HG02678 (cell line): ENCODE data around the gene PLEKHJ1.

Experiments
- ATAC-seq: cut with Tn5 transposase; IDR thresholded peaks from one replicate; pipeline ENCODE4 v1.9.1; 2021; ENCODE audit warnings: mild to moderate bottlenecking, moderate library complexity; ENCODE audit not compliant: unreplicated experiment

Gene PLEKHJ1

DNA sequence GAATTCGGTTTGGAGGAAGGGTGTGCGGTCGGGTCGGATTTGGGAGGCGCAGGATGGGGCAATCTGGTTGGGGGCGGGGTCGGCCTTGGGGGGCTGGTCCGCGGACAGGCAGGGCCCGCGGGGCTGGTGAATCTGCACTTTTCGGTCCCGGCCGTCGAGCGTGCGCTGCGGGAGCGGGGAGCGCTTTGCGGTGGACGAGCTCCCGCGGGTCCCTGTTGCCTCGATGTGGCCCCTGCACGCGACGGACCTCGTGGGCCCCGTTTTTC is 34.0 kb upstream of the PLEKHJ1 start:
- ATAC-seq = no peak

DNA sequence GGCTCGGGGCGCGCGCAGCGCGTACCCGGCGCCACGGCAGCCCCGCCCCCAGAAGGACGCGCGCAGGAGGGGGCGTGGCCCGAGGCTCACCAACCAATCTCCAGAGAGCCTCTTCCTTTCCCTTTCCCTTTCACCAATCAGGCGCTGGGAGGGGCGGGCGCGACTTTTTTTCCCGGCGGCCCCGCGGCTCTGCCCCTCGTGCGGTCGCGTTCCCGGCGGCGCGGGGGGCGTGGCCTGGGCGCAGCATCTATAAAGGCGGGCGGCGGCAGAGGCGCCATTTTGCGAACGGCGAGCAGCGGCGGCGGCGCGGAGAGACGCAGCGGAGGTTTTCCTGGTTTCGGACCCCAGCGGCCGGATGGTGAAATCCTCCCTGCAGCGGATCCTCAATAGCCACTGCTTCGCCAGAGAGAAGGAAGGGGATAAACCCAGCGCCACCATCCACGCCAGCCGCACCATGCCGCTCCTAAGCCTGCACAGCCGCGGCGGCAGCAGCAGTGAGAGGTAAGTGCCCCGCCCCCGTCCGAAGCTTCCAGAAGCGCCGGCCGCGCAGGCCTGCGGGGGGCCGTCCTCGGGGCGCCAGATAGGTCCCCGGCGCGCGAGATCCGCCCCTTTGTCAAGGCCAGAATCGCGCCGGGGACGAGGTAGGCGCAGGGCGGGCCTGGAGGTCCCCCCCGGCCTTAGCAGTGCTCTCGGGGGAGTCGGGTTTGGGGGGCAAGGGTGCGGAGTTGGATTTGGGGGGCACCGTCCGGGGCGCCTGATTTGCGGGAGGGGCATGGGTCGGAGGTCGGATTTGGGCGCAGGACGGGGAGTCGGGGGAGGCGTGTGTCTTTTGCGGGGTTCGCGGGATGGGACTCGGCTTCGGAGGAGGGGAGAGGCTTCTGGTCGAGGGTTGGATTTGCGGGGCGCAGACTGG is 33.4 kb upstream of the PLEKHJ1 start:
- ATAC-seq = peak; percentile 74

DNA sequence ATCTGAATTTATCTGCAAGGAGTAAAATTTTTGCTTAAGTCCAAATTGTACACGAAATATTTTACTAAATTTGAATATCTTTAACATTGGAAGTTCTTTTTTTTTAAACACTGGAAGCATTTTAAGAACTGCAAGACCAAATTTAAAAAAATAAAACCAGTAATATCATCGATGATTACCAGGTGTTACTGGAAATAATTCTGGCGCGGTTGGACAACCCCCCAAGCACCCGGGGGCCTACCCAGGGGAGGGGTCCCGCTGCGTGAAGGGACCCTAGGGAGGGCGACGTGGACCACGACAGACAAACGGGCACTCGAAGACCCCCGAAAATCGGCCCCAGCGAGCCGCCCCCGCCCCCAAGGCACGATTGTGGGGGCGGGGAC is 32.7 kb upstream of the PLEKHJ1 start:
- no peak for ATAC-seq

DNA sequence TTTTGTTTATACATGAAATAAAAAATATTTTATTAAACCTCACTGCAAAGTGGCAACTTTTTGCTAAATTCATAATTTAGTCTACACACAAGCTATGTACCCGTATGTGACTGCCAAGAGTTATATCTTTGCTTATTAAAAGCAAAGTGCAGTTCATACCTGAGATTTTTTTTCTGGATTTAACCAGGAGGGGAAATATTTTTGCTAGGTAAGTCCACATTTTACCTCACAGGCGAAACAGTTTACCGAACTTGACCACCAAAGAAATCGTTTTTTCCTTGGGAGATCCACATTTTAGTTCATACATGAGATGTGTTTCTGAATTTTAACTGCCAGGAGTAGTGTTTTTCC is 32.3 kb upstream of the PLEKHJ1 start:
- no peak for ATAC-seq

DNA sequence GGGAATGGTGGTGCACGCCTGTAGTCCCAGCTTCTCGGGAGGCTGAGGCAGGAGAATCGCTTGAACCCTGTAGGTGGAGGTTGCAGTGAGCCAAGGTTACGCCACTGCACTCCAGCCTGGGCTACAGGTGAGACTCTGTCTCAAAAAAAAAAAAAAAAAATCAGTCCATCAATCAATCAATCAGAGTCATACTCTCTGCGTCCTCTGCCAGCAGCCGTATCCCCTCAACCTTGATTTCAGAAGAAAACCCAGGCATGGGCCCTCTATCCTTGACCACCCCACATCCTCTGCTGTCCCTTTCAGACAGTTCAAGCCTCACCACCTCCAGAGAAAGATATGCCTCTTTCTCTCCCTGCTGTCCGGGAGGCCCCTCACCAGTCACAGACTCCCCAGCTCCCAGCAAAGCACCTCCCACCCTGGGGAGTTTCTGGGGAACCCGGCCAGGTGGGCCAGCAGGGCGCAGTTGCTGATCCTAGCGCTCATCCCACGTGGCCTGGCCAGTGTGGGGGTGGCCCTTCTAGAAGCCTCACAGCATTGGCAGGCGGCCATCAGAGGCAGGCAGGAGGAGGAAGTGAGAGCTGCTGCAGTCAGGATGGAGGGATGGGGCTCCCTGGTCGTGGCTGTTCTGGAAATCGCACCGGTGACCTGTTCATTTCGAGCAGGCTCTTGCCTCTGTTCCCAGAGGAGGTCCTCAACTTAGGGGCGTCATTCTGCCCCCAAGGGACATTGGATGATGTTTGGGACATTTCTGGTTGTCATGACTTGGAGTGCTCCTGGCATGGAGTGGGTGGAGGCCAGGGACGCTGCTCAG is 30.3 kb upstream of the PLEKHJ1 start:
- no peak for ATAC-seq

DNA sequence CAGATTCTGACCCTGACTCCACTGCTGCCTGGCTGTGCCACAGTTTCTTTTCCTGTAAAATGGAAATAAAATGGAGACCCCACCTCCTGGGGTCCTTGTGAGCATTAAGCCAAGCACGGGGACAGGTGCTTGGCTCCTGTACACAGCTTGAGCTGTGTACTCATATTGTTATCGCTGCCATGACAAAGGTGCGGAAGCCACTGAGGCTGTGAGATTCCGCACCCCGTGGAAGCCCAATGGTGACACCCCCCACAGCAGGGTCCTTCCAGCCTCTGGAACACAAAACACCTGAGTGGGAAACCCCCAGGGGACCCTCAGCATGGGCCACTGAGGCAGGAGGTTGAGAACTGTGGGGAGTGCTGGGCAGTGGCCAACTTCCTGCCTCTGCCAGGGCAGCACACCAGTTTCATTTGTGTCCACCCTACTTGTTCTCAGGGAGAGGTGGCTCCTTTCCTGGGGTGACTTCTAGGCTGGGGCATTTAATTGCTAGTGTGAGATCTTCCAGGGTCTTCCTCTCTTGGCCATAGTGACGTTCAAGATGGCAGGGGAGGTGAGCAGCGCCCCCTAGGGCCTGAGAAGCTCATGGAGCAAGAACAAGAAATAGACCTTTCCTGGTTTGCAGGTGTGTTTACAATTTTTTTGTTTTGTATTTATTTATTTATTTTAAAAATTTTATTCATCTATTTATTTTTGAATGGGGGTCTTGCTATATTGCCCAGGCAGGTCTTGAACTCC is 25.5 kb upstream of the PLEKHJ1 start:
- ATAC-seq = no peak

DNA sequence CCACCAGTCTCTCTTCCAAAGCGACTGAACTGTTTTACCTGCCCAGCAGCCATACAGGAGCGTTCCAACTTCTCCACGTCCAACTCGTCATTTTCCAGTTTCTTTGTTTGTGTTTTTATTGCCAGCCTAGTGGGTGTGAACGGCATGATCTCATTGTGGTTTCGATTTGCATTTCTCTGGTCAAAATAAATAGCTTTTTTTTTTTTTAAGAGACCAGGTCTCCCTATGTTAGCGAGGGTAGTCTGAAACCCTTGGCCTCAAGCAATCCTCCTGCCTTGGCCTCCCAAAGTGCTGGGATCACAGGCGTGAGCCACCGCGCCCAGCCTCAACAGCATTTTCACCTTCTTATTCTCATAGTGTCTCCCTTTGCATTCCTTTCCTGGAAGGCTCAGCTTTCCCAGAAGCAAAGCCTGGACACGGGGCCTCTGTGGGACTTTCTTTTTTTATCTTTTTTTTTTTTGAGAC is 24.2 kb upstream of the PLEKHJ1 start:
- ATAC-seq = no peak

DNA sequence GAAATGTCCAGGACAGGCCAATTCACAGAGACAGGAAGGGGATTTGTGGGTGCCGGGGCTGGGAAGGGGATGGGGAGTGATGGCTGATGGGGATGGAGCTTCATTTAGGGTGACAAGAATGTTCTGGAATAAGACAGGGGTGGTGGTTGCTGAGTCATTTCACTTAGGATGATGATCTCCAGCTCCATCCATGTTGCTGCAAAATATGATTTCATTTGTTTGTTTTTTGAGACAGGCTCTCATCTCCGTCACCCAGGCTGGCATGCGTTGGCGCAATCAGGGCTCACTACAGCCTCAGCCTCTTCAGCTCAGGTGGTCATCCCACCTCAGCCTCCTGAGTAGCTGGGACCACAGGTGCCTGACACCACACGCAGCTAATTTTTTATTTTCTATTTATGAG is 23.2 kb upstream of the PLEKHJ1 start:
- no peak for ATAC-seq

DNA sequence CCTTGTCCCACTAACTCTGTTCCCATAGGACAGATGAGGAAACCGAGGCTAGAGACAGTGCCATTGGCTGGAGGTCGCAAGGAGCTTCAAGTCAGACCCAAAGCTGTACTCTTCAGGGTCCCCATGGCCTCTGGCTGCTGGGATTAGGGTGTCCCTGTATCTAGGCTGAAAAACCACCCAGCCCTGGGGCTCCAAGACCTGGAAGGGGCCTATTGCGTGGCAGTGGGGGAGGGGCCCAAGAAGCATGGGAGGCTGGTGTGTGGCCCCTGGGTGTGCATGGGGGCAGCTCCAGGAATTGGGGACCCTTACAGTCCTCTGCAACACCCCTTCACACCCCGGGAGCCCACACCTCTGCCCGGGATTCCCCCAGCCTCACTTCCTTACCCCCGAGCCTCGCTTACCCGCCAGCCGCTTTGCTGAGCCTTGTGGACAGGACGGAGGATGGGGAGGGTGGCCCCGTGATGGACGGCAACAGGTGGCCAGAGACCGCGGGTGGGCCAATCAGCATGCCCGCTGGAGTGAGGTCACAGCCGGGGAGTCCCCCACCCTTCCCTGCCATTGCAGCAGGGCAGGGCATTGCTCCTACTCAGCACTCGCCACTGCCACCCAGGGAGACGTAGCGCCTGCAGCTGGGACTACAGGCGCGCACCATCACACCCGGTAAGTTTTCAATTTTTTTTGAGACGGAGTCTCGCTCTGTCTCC is 20.0 kb upstream of the PLEKHJ1 start, which contains the start of gene JSRP1:
JSRP1 (minus strand) TSS at position 436 of the 704 bp plus-strand sequence. CDS start 1,103 bp downstream, outside the sequence.
- ATAC-seq = no peak

DNA sequence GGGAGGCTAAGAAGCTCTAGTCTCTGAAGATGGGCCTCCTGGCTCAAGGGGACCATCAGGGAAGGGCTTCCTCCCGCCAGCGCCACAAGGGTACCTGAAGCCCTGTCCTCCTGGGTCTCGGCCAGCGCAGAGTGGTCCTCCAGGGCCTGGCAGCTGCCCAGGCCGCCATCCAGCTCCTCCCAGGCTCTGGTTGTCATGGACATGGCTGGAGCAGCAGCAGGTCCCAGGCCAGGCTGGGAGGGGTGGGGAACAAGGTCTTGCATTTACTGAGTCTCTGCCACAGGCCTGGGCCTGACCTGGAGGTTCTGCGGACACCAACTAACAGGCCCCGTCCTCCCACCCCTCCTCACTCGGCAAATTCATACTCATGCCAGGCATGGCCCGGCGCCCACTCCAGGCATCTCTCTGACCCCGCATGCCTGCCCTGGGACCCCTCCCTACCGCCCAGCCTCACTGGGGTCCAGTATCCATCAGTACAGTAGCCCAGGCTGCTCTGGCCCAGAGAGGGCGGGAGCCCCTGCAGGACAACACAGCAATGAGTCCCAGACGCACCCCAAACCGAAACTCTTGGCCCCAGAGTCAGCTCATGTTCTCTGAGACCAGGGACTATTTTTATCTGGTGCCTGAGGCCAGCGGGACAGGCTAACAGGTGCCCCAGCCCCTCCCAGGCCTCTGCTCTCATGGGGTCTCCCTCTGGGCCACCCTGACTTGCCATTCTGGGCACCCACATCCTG is 19.1 kb upstream of the PLEKHJ1 start:
- no peak for ATAC-seq

DNA sequence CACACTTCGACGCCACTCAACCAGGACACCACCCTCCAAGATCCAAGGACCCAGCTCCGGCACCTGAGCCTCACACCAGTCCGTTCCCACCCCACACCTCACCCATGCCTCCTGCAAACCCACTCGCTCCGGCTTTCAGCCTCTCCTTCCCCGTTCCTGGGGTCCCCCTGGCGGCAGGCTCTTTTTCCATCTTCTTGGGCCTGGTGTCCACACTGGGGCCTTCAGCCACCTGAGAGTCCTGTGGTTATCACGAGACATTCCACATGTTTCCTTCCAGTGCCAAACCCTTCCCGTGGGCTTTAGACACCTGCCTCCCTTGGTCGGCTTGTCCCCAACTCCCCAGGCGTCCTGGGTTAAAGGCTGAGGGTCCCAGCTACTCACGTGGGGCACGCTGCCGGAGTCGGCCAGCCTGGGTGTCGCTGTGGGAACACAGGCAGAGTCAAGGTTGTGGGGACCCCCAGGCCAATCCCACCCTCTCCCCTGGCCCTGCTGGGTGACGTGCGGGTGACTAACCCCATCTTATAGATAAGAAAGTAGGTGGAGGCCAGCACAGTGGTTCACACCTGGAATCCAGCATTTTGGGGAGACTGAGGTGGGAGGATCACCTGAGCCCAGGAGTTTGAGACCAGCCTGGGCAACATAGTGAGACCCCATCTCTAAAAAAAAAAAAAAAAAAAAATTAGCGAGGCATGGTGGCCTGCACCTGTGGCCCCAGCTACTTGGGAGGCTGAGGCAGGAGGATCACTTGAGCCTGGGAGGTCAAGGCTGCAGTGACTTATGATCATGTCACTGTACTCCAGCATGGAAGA is 18.1 kb upstream of the PLEKHJ1 start:
- ATAC-seq = no peak

DNA sequence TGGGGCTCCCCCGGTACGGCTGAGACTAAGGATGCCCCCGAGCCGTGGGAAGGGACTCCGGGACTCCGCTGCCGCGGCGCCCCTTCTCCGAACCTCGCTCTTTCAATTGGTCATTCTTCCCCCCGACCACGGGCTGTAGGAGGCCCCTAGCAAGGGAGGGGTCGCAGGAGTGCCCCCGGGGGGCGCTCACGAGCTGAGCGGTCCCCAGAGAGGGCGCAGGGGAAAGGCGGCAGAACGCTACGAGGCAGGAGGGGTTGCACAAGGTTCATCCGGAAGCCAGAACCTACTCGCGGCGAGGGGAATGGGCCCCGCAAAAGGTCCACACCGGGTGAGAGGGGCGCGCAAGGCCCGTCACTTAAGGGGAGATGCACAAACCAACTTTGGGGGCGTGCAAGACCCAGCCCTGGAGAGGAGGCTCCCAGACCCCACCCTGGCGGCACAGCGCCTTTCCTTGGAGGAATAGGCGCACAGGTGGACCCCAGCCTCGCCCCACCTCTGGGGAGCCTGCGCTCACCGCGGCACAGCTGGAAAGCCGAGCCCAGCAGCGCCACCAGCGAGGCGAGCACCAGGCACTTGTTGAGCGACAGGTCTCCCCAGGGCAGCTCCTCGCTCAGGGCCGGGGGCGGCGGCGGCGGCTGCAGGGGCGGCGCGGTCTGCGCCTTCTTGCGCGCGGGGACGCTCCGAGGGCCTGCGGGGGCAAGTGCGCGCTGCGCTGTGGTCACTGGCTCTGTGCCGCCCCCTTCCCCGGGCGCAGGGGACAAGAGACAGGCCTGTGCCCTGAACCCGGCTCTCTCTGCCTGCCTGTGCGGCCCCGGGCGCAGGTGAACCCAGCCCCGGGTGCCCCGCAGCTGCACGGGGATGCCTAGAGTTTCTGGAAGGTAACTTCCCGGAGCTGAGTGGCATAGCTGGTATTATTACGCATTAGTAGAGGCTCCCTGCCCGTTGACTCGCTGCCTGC is 17.3 kb upstream of the PLEKHJ1 start:
- ATAC-seq = no peak

DNA sequence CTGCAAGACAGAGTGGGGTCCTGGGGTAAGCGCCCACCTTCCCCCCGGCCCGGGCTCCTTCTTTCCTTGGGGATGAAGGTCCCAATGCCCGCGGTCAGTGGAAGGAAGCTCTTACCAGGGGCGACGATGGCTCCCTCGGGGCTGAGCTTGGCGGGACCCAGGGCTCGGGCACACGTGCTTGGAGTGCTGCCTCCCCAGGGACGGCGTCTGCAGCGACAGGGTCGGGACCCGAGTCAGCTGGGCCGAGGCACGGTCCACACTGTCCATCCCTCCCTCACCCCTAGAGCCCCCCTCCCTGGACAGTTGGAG is 16.6 kb upstream of the PLEKHJ1 start:
- ATAC-seq = no peak

DNA sequence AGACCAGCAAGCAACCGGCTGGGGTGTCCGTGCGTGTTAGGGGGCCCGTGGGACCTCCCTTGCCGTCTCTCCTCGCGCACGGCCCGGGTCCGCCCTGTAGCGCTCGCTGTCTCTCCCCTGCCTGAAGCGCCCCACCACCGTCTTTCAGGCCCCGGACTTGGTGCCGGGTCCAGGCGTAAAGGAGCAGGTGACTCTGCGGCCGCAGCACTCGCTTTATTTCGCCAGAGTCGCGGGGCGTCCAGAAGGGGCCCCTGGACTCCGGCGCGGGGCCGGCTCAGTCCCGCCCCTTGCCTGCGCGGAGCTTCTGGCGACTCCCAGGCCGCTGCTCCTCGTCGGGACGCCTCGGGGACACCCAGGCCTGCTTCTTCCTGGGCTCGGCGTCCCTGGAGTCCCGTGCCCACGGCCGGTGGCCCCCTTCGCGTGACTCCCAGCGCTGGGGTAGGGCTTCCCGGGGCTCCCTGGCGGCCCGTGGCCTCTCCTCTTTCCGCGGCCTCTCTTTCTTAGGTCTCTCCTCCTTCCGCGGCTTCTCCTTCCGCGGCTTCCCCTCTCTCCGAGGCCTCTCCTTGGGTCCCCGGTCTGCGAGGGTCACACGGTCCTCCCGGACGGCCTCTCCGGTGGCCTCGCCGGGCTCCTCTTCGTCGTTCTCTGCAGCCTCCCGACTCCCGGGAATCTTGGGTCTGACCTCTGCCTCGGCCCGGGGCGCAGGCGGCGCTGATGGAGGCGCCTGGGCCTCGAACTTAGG is 16.1 kb upstream of the PLEKHJ1 start:
- ATAC-seq = no peak

DNA sequence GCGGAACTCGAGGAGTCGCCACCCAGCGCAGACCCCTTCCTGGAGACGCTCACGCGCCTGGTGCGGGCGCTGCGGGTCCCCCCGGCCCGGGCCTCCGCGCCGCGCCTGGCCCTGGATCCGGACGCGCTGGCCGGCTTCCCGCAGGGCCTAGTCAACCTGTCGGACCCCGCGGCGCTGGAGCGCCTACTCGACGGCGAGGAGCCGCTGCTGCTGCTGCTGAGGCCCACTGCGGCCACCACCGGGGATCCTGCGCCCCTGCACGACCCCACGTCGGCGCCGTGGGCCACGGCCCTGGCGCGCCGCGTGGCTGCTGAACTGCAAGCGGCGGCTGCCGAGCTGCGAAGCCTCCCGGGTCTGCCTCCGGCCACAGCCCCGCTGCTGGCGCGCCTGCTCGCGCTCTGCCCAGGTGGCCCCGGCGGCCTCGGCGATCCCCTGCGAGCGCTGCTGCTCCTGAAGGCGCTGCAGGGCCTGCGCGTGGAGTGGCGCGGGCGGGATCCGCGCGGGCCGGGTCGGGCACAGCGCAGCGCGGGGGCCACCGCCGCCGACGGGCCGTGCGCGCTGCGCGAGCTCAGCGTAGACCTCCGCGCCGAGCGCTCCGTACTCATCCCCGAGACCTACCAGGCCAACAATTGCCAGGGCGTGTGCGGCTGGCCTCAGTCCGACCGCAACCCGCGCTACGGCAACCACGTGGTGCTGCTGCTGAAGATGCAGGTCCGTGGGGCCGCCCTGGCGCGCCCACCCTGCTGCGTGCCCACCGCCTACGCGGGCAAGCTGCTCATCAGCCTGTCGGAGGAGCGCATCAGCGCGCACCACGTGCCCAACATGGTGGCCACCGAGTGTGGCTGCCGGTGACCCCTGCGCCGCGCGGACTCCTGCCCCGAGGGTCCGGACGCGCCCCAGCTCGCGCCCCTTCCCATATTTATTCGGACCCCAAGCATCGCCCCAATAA is 15.3 kb upstream of the PLEKHJ1 start:
- no peak for ATAC-seq

DNA sequence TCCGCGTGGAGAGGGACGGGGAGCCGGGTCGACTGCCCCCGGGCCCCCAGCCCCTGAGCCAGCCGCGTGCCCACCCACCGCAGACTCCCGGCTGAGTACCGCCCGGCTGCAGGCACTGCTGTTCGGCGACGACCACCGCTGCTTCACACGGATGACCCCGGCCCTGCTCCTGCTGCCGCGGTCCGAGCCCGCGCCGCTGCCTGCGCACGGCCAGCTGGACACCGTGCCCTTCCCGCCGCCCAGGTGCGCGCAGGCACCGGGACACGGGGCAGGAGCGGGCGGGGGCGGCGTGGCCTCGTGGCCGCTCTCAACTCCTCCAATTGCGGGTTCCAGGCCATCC is 14.6 kb upstream of the PLEKHJ1 start:
- no peak for ATAC-seq
